ENCODE data around the gene TLE5. TPM values are rescaled to one million over a fixed set of nuclear protein-coding genes. Genes with fewer than 3 reads are reported as not detected.
"Not testable (repeated sequence)": the region's sequence is repeated elsewhere in the genome, so short reads cannot be mapped to it uniquely, and the experiment has no call there.

The TLE5 gene
- polyA plus RNA-seq, 1 donor from 2014 or later = 153 TPM

GRCh38 chr19:3095441-3096191, 33.3 kb upstream of the TLE5 start:
- no peaks in the 10 kb centered on the region for H3K36me3 ChIP-seq (ENCODE audit: insufficient read depth, low read length)
- no peaks in the 10 kb centered on the region for H3K27me3 ChIP-seq (ENCODE audit: insufficient read depth, low read depth, low read length)
- H4K20me1 ChIP-seq (ENCODE audit: insufficient read depth) = peaks cover 11% of the 10 kb centered on the region
- H2AFZ ChIP-seq (ENCODE audit: low read depth, low read length) = no peak overlapping the region
- peak overlapping the region; percentile 81 for H3K9ac ChIP-seq (ENCODE audit: low read length)
- H3K27ac ChIP-seq (ENCODE audit: low read length) = no peak overlapping the region
- H3K9me2 ChIP-seq (ENCODE audit: insufficient read depth, low read length) = no peaks in the 10 kb centered on the region
- no peaks in the 10 kb centered on the region for H3K9me3 ChIP-seq (ENCODE audit: low read length)
- peak overlapping the region; percentile 97 for H3K4me3 ChIP-seq (ENCODE audit: low read length)
- H3K79me2 ChIP-seq (replicated peaks; ENCODE audit: insufficient read depth, low read length) = peaks cover 35% of the 10 kb centered on the region
- TF ChIP-seq SMC3 (conservative IDR thresholded peaks at IDR 0.05; ENCODE audit: poor library complexity) = no peak
- peak; percentile 34 for TF ChIP-seq MXI1 (conservative IDR thresholded peaks at IDR 0.05; ENCODE audit: poor library complexity, severe bottlenecking)
- no peaks in the 10 kb centered on the region for H3F3A ChIP-seq (ENCODE audit: insufficient read depth, low read length, poor library complexity, severe bottlenecking)
- H3K4me2 ChIP-seq (ENCODE audit: low read length) = peak overlapping the region; percentile 91

GRCh38 chr19:3094601-3095440, 32.5 kb upstream of the TLE5 start:
- Histone ChIP-seq H3K4me3 (ENCODE audit: low read length) (peak overlapping the region; percentile 97), H3F3A (ENCODE audit: insufficient read depth, low read length, poor library complexity, severe bottlenecking) (no peaks in the 10 kb centered on the region), H3K27ac (ENCODE audit: low read length) (no peak overlapping the region), H3K27me3 (ENCODE audit: insufficient read depth, low read depth, low read length) (no peaks in the 10 kb centered on the region), H2AFZ (ENCODE audit: low read depth, low read length) (no peak overlapping the region), H4K20me1 (ENCODE audit: insufficient read depth) (peaks cover 11% of the 10 kb centered on the region), H3K9me2 (ENCODE audit: insufficient read depth, low read length) (no peaks in the 10 kb centered on the region), H3K36me3 (ENCODE audit: insufficient read depth, low read length) (no peaks in the 10 kb centered on the region), H3K4me2 (ENCODE audit: low read length) (peak overlapping the region; percentile 91), H3K9ac (ENCODE audit: low read length) (peak overlapping the region; percentile 81), H3K9me3 (ENCODE audit: low read length) (no peaks in the 10 kb centered on the region), H3K79me2 (replicated peaks; ENCODE audit: insufficient read depth, low read length) (peaks cover 33% of the 10 kb centered on the region)
- TF ChIP-seq RAD21 (conservative IDR thresholded peaks at IDR 0.05) = peak; percentile 12
- peak; percentile 23 for TF ChIP-seq TAF1 (IDR thresholded peaks at IDR 0.05; ENCODE audit: low read depth)
- no peak for TF ChIP-seq CTCF (IDR thresholded peaks at IDR 0.05; ENCODE audit: poor library complexity, severe bottlenecking)
- TF ChIP-seq REST (IDR thresholded peaks at IDR 0.05; ENCODE audit: borderline replicate concordance) = no peak
- TF ChIP-seq EZH2 (IDR thresholded peaks at IDR 0.05; ENCODE audit: borderline replicate concordance, insufficient read depth, low read length, poor library complexity, severe bottlenecking) = no peak
- TF ChIP-seq MXI1 (conservative IDR thresholded peaks at IDR 0.05; ENCODE audit: poor library complexity, severe bottlenecking) = peak; percentile 35

- not testable (repeated sequence) for H3K9me3 ChIP-seq (ENCODE audit: low read length); H3K27ac ChIP-seq (ENCODE audit: low read length); H3K9ac ChIP-seq (ENCODE audit: low read length); H3K4me3 ChIP-seq (ENCODE audit: low read length); H3K4me2 ChIP-seq (ENCODE audit: low read length); H2AFZ ChIP-seq (ENCODE audit: low read depth, low read length); H3K27me3 ChIP-seq (ENCODE audit: insufficient read depth, low read depth, low read length); H3K36me3 ChIP-seq (ENCODE audit: insufficient read depth, low read length); H4K20me1 ChIP-seq (ENCODE audit: insufficient read depth); H3K9me2 ChIP-seq (ENCODE audit: insufficient read depth, low read length); H3F3A ChIP-seq (ENCODE audit: insufficient read depth, low read length, poor library complexity, severe bottlenecking); H3K79me2 ChIP-seq (replicated peaks; ENCODE audit: insufficient read depth, low read length)
Observed at GRCh38 chr19:3089299-3089855, 27.1 kb upstream of the TLE5 start.
